Body of pancreas (tissue), 4 donors: Measurements from ENCODE around the gene GAMT. TPM values are rescaled to one million over a fixed set of nuclear protein-coding genes. Genes with fewer than 3 reads are reported as not detected.

ENCODE experiments used
- ATAC-seq: fragments of 150-250 bp; one replicate; pipeline ENCODE4 v1.9.1; 2016
- DNase-seq, 4 donors: peaks; one replicate each; pipeline ENCODE4 v3.0.0-alpha.2; 2019
- H3K27ac ChIP-seq, 4 donors: fragments of 200-600 bp; sonication (generic); 1 replicate in 3 of 4; 2 replicates in 1 of 4; pipeline versions ENCODE4 v1.5.1 to v1.6.1; 2016 to 2019; ENCODE audit warnings: mild to moderate bottlenecking in 1 of 4, mixed read lengths in 1 of 4, moderate library complexity in 1 of 4
- H3K27me3 ChIP-seq, 2 donors: fragments of 200-600 bp; sonication (generic); one replicate each; pipeline ENCODE4 v1.6.0; 2016; ENCODE audit warnings: mild to moderate bottlenecking in 1 of 2
- H3K36me3 ChIP-seq, 2 donors: fragments of 200-600 bp; sonication (generic); replicated peaks in 1 of 2; 2 replicates each; pipeline ENCODE4 v1.5.1; 2016; ENCODE audit warnings: low read depth in 2 of 2; ENCODE audit not compliant: insufficient read depth in 1 of 2
- H3K4me1 ChIP-seq: fragments of 200-600 bp; sonication (generic); one replicate; pipeline ENCODE4 v1.6.0; 2016
- H3K4me3 ChIP-seq, 2 donors: fragments of 200-600 bp; sonication (generic); 1 replicate in 1 of 2; 2 replicates in 1 of 2; pipeline ENCODE4 v1.5.1; 2016 to 2019
- H3K9me3 ChIP-seq, 3 donors: fragments of 200-600 bp; sonication (generic); 1 replicate in 2 of 3; 2 replicates in 1 of 3; pipeline ENCODE4 v1.5.1; 2016
- POLR2A ChIP-seq, 3 donors: fragments of 450-650 bp; IDR thresholded peaks; one replicate each; pipeline ENCODE4 v1.6.1; 2016; ENCODE audit warnings: antibody characterized with exemption in 3 of 3, mild to moderate bottlenecking in 2 of 3
- WGBS, 2 donors: methylation state at CpG; one replicate each; pipeline ENCODE4 v1.1.5; 2017; 5-methylcytosine and 5-hydroxymethylcytosine counted together
- intact Hi-C: fragments of 100-400 bp; cut with DNase I; formaldehyde crosslinking; loops from one replicate; pipeline ENCODE4 v1.15.1; 2023
- total RNA-seq, 2 donors: library from RNA; depleted of rRNA; stranded (reverse); fragments of >200 nt; gene quantifications; one replicate each; pipeline ENCODE4 v1.1.0, GENCODE V29; 2016
- TF ChIP-seq, protein P1 (sequence below), 7 experiments: fragments of 450-650 bp in 4 of 7; fragments of 200-600 bp in 3 of 7; sonication (generic) in 3 of 7; IDR thresholded peaks; one replicate each; pipeline ENCODE4 v1.5.1; 2016 to 2019; ENCODE audit warnings: antibody characterized with exemption in 7 of 7

Gene GAMT
- total RNA-seq, 2 donors from 2014 or later = 70.2 to 129 TPM

GRCh38 chr19:1425902-1426301, 24.6 kb upstream of the GAMT start:
- Histone ChIP-seq H3K27ac (no peak overlapping the region), H3K4me1 (no peaks in the 10 kb centered on the region), H3K9me3 (no peaks in the 10 kb centered on the region), H3K4me3 (no peak overlapping the region), H3K36me3 (peaks cover 12 to 32% of the 10 kb centered on the region in 2 donors), H3K27me3 (no peaks in the 10 kb centered on the region)
- intact Hi-C loops = no loop called here
- no peak for TF ChIP-seq POLR2A (IDR thresholded peaks at IDR 0.05)
- TF ChIP-seq, protein P1, sequence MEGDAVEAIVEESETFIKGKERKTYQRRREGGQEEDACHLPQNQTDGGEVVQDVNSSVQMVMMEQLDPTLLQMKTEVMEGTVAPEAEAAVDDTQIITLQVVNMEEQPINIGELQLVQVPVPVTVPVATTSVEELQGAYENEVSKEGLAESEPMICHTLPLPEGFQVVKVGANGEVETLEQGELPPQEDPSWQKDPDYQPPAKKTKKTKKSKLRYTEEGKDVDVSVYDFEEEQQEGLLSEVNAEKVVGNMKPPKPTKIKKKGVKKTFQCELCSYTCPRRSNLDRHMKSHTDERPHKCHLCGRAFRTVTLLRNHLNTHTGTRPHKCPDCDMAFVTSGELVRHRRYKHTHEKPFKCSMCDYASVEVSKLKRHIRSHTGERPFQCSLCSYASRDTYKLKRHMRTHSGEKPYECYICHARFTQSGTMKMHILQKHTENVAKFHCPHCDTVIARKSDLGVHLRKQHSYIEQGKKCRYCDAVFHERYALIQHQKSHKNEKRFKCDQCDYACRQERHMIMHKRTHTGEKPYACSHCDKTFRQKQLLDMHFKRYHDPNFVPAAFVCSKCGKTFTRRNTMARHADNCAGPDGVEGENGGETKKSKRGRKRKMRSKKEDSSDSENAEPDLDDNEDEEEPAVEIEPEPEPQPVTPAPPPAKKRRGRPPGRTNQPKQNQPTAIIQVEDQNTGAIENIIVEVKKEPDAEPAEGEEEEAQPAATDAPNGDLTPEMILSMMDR (IDR thresholded peaks at IDR 0.05) = no peak
- no peak for ATAC-seq
- 89 to 95% methylated on average over 7 to 14 of the region's 14 CpGs for WGBS, 2 donors
- DNase-seq = no peak

GRCh38 chr19:1425102-1425837, 23.9 kb upstream of the GAMT start:
- no peak for TF ChIP-seq POLR2A (IDR thresholded peaks at IDR 0.05)
- TF ChIP-seq, protein P1 (IDR thresholded peaks at IDR 0.05) = no peak
- H3K4me3 ChIP-seq = no peak overlapping the region
- no peaks in the 10 kb centered on the region for H3K4me1 ChIP-seq
- H3K27ac ChIP-seq = no peak overlapping the region
- no peaks in the 10 kb centered on the region for H3K9me3 ChIP-seq
- peaks cover 12 to 36% of the 10 kb centered on the region in 2 donors for H3K36me3 ChIP-seq
- ATAC-seq (no peak), DNase-seq (no peak)
- 85 to 89% methylated on average over 14 to 31 of the region's 33 CpGs for WGBS, 2 donors
- H3K27me3 ChIP-seq = no peaks in the 10 kb centered on the region
- intact Hi-C loops = no loop called here

DNA sequence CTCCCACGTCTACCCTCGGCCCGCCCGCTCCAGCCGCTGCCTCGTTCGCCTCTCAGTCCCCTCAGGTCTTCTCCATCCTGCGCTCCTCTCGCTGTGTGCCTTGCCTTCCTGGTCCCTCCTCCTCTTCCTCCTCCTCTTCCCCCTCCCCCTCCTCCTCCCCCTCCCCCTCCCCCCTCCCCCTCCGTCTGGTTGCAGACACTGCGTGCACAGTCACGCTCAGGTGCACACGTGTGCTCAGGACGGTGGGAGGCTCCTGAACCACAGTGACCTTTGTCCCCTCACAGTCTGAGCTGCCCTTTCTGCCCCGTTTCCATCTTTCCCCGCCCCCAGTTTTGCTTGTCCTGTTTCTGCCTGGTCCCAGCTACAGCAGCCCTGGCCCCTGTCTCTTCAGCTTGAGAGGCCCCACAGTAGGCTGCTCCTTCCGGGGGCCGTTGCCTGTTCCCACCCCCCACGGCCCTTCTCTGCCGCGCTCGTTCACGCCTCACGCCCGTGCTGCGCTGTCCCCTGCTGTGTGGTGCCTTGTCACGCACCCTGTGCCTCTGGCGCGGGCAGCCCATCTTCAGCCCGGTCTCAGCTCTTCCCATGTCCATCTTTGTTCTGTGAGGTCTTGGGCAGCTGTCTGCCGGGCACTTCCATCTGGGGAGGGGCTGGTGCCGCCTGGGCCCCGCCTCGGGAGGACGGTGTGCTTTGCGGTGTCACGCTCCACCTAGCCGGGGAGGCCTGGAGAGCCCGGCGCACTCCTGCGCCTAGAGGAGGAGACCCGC, 23.0 kb upstream of the GAMT start:
- Histone ChIP-seq H3K4me1 (no peaks in the 10 kb centered on the region), H3K36me3 (peaks cover 9 to 39% of the 10 kb centered on the region in 2 donors), H3K9me3 (no peaks in the 10 kb centered on the region), H3K27me3 (no peaks in the 10 kb centered on the region), H3K27ac (no peak overlapping the region), H3K4me3 (no peak overlapping the region)
- DNase-seq = no peak
- TF ChIP-seq, protein P1 (IDR thresholded peaks at IDR 0.05) = no peak
- no peak for TF ChIP-seq POLR2A (IDR thresholded peaks at IDR 0.05)
- no peak for ATAC-seq
- WGBS, 2 donors = 82 to 86% methylated on average over 34 to 40 of the region's 42 CpGs
- intact Hi-C loops = no loop called here

- ATAC-seq (no peak), DNase-seq (no peak)
- peaks cover 7% of the 10 kb centered on the region for H3K4me1 ChIP-seq
- no peaks in the 10 kb centered on the region for H3K9me3 ChIP-seq
- no peaks in the 10 kb centered on the region for H3K27me3 ChIP-seq
- 90 to 93% methylated on average over 32 to 40 of the region's 40 CpGs for WGBS, 2 donors
- H3K4me3 ChIP-seq = no peak overlapping the region
- no peak for TF ChIP-seq POLR2A (IDR thresholded peaks at IDR 0.05)
- TF ChIP-seq, protein P1 (IDR thresholded peaks at IDR 0.05) = no peak
- intact Hi-C loops = no loop called here
- H3K27ac ChIP-seq = no peak overlapping the region
- H3K36me3 ChIP-seq = peaks cover 13 to 39% of the 10 kb centered on the region in 2 donors
These were observed 22.3 kb upstream of the GAMT start for GRCh38 chr19:1423436-1424191.
